GM23338 (cell line): ENCODE results near the gene CFAP251.

Experiments
- CREB1 ChIP-seq: fragments of 250-450 bp; sonication (Bioruptor Pico); IDR thresholded peaks from 2 replicates; pipeline ENCODE4 v1.5.0; 2020; ENCODE audit warnings: low read depth, mild to moderate bottlenecking, moderate library complexity
- CTCF ChIP-seq, 2 experiments: fragments of 200-600 bp in 1 of 2; sonication (generic) in 1 of 2; conservative IDR thresholded peaks; 2 replicates each; pipeline versions ENCODE4 v1.5.1 to v1.6.1; 2016 to 2017; ENCODE audit warnings: antibody characterized with exemption in 2 of 2, low read depth in 2 of 2, mild to moderate bottlenecking in 2 of 2, moderate library complexity in 1 of 2
- EZH2 ChIP-seq: fragments of 200-600 bp; sonication (generic); IDR thresholded peaks from one replicate; pipeline ENCODE4 v1.8.0; 2017; ENCODE audit warnings: antibody characterized with exemption, mild to moderate bottlenecking, low read depth; ENCODE audit not compliant: unreplicated experiment
- EZH2phosphoT487 ChIP-seq: fragments of 200-600 bp; sonication (generic); IDR thresholded peaks from one replicate; pipeline ENCODE4 v1.8.1; 2018; ENCODE audit warnings: antibody characterized with exemption; ENCODE audit not compliant: unreplicated experiment
- POLR2AphosphoS5 ChIP-seq: IDR thresholded peaks from 2 replicates; pipeline ENCODE4 v1.6.1; 2016; ENCODE audit warnings: antibody characterized with exemption, low read depth
- REST ChIP-seq: IDR thresholded peaks from one replicate; pipeline ENCODE4 v1.6.1; 2018; ENCODE audit warnings: antibody characterized with exemption; ENCODE audit not compliant: unreplicated experiment

GRCh38 chr12:122020795-122021192 is 102.4 kb downstream of the CFAP251 start:
- TF ChIP-seq REST (no peak), CTCF (conservative IDR thresholded peaks at IDR 0.05; ENCODE audit: low read depth in 2 of 2) (no peak), POLR2AphosphoS5 (no peak), EZH2 (no peak), CREB1 (CRISPR knock-in tag) (no peak), EZH2phosphoT487 (no peak)
